Retinal pigment epithelial cell (primary cell): Measurements from ENCODE around the gene NKX3-2.
A peak's percentile ranks its signal among the peaks of the same experiment; 100 is the strongest.

Experiments
- DNase-seq: peaks from one replicate; pipeline ENCODE4 v3.0.0-alpha.2; 2010; ENCODE audit warnings: low read depth
- H3K4me3 ChIP-seq: 2 replicates; pipeline ENCODE4 v1.5.1; 2011; ENCODE audit warnings: mild to moderate bottlenecking, low read length, control low read depth, moderate library complexity
- CTCF ChIP-seq: conservative IDR thresholded peaks from 2 replicates; pipeline ENCODE4 v1.5.1; 2011; ENCODE audit warnings: low read depth, low read length, control low read depth, inconsistent platforms

The NKX3-2 gene

GRCh38 chr4:13525606-13526281 lies 18.6 kb downstream of the NKX3-2 start:
- TF ChIP-seq CTCF: no peak
- H3K4me3 ChIP-seq: no peak overlapping the region
- DNase-seq: no peak

- no peak overlapping the region for H3K4me3 ChIP-seq
- TF ChIP-seq CTCF: no peak
- no peak for DNase-seq
Observed at GRCh38 chr4:13524504-13525243, 19.6 kb downstream of the NKX3-2 start.

- H3K4me3 ChIP-seq: no peak overlapping the region
- DNase-seq: no peak
- TF ChIP-seq CTCF: no peak
Observed at GRCh38 chr4:13523591-13524503, 20.5 kb downstream of the NKX3-2 start.

- TF ChIP-seq CTCF: no peak
- no peak overlapping the region for H3K4me3 ChIP-seq
- no peak for DNase-seq
Observed at GRCh38 chr4:13523105-13523477, 21.2 kb downstream of the NKX3-2 start.

GRCh38 chr4:13522282-13523104 lies 21.8 kb downstream of the NKX3-2 start:
- no peak for TF ChIP-seq CTCF
- H3K4me3 ChIP-seq: peak overlapping the region; percentile 3
- no peak for DNase-seq

GRCh38 chr4:13521047-13521446 lies 23.3 kb downstream of the NKX3-2 start:
- DNase-seq: no peak
- no peak for TF ChIP-seq CTCF
- no peak overlapping the region for H3K4me3 ChIP-seq
